ENCODE data around the gene PALM.

PALM gene

GRCh38 chr19:782878-783668, 74.3 kb downstream of the PALM start:
- no peak for DNase-seq (ENCODE audit: low spot score)

DNA sequence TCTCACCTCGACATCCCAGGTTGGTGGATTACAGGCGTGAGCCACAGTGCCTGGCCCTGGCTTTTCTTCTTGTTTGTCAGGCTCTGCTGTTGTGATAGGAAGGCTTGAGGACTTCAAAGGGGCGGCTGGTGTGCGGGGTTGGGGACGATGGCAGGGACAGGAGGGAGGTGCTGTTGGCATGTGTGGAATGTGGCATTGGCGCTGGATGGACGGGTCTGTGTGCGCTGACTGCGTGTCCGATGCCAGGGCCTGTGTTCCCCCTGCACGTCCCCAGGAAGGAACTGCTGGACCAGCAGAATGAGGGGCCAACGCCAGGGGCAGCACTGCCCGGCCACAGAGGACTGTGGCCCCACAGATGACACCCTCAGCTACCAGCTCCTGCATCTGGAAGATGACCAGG, 75.8 kb downstream of the PALM start:
- DNase-seq (ENCODE audit: low spot score): no peak

GRCh38 chr19:787536-787935, 78.8 kb downstream of the PALM start:
- no peak for DNase-seq (ENCODE audit: low spot score)

DNA sequence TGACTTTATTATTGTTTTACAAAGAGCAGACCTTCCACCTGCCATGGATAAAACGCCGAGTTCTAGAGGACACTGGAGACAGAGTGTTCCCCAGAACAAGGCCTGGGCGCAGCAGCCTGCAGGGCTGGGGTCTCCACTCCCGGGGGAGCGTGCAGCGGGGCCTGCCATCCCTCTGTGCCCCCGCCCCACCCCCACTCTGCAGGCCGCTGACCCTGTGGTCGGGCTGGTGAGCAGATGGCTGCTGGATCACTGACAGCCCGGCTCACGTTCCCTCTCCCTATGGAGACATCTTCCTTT, 79.9 kb downstream of the PALM start:
- no peak for DNase-seq (ENCODE audit: low spot score)

GRCh38 chr19:788983-789700, 80.4 kb downstream of the PALM start:
- no peak for DNase-seq (ENCODE audit: low spot score)

- DNase-seq (ENCODE audit: low spot score): no peak
These were observed 80.9 kb downstream of the PALM start for GRCh38 chr19:789701-790060.

- DNase-seq (ENCODE audit: low spot score): no peak
These were observed 82.4 kb downstream of the PALM start for GRCh38 chr19:791007-791566.

DNA sequence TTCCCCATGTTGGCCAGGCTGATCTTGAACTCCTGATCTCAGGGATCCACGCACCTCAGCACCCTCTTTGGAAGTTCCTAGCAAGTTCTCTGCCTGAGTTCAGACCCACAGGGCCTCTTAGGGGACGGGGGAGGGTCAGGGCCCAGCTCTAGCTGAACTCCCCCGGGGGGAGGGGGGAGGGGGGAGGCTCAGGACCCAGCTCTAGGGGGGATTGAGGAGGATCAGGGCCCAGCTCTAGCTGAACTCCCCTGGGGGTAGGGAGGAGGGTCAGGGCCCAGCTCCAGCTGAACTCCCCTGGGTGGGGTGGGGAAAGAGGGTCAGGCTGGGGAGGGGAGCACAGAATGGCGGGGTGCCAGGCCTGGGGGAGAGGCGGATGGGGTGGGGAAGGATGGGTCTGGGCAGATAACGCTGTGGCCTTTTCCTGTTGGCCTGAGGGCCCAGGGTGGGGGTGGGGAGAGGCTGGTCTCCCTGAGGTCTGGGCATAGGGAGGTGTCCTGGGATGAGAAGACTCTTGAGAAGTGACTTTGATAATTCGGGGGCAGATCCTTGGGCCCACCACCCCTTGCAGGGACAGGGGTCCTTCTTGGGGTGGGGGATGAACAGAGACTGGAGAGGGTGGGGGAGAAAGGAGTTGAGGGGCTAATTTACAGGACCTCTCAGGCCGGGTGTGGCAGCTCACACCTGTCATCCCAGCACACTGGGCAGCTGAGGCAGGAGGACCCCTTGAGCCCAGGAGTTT, 83.0 kb downstream of the PALM start:
- no peak for DNase-seq (ENCODE audit: low spot score)

DNA sequence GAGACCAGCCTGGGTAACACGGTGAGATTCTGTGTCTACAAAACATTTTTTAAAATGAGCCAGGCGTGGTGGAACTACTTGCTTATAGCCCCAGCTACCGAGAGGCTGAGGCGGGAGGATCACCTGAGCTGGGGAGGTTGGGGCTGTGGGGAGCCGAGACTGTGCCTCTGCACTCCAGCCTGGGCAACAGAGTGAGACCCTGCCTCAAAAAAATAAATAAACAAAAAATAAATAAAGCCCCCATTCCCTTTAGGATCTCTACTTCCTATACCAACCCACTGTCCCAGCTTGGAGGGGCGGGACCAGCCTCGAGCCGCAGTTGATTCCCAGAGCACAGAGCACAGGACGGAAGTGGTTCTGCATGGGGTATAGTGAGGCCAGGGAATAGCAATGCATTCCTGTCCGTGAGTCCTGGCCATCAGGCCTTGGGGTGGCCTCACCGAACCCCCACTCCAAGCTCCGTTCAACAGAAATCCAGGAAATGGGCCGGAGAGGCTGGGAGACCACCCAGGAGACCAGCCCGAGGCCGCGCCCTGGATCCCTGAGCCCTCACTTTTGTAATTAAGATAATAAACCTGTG, 83.7 kb downstream of the PALM start:
- no peak for DNase-seq (ENCODE audit: low spot score)

DNA sequence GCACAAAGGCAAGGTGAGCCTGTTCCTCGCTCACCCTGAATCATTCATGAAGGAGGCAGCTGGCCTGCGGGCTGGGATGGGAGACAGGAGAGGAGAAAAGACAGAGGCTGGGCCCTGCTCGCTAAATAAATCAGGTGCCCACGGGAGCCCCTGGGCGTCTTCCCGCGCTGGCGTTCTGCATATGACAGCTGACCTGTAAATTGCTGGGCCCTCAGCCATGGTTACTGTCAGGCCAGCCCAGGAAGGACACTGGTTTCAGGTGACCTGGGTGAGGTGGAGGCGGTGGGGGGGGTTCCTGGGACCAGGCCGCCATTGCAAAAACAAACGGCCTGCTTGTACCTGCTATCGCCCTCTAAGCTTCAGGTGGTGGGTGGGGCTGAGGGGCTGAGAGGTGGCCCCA, 85.1 kb downstream of the PALM start:
- no peak for DNase-seq (ENCODE audit: low spot score)

DNA sequence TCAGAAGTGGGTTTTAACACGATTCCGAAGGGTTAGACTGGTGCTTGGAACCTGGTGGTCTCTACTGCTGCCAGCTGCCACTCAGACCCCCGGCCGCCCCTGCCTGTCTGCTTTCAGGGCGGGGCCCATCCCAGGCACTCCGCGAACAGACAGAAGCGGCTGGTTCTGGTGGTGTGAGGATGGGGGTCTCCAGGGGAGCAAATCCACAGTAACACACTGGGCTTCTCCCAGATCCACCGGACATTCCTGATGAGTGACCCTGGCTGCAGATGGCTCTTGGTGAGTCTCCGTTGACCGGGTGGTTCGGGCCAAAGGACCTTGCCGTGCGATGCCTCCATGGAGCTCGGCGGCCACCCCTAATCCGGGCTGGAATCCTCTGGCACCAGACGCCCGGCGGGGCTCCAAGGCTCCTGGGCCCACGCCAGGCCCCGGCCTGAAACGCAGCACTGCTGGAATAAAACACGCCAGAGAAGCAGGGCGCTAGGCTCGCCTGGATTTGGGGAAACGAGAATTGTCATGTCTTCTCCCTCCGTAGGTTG, 86.4 kb downstream of the PALM start:
- no peak for DNase-seq (ENCODE audit: low spot score)

DNA sequence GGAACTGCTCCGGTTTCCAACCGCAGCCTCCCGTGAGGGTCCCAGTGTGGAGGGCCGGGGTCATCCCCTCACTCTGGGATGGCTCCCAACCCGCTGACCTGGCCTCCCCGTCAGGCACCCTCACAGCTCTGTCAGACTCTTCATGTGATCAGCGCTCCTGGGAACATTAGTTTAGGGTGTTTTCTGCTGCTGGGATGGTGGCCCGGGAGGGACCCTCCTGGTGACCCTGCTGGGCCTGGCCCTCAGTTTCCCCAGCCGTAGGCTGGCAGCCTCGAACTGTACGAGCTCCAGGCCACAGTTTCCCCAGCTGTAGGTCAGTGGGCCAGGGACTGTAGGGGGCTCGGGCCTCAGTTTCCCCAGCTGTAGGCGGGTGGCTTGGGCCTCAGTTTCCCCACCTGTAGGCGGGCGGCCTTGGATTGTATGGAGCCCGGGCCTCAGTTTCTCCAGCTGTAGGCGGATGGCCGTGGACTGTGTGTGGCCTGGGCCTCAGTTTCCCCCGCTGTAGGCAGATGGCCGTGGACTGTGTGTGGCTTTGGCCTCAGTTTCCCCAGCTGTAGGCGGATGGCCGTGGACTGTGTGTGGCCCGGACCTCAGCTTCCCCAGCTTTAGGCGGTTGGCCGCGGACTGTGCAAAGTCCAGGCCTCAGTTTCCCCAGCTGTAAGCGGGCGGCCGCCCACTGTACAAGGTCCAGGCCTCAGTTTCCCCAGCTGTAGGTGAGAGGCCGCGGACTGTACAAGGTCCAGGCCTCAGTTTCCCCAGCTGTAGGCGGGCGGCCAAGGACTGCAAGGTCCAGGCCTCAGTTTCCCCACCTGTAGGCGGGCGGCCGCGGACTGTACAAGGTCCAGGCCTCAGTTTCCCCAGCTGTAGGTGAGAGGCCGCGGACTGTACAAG, 87.2 kb downstream of the PALM start:
- DNase-seq (ENCODE audit: low spot score): no peak

GRCh38 chr19:796692-797527, 88.2 kb downstream of the PALM start, which contains the start of gene PTBP1:
Gene PTBP1, plus strand, starts transcription at chr19:797452. Its CDS starts 46 bp downstream, at chr19:797498.
- DNase-seq (ENCODE audit: low spot score): peak; percentile 96

Data from COLO829 (cell line).